Spleen (tissue), 7 donors: ENCODE data around the gene CATSPERD.
A peak's percentile ranks its signal among the peaks of the same experiment; 100 is the strongest.

Source experiments
- POLR2A ChIP-seq, 3 donors: fragments of 450-650 bp; IDR thresholded peaks; one replicate each; pipeline ENCODE4 v1.5.1; 2017; ENCODE audit warnings: antibody characterized with exemption in 3 of 3, mild to moderate bottlenecking in 1 of 3
- POLR2AphosphoS5 ChIP-seq, 3 donors: sonication (generic); formaldehyde crosslinking; IDR thresholded peaks; one replicate each; pipeline ENCODE4 v1.5.1; 2017; ENCODE audit warnings: antibody characterized with exemption in 3 of 3
- TF ChIP-seq, protein P1 (sequence below), 11 experiments: fragments of 200-600 bp in 7 of 11; fragments of 450-650 bp in 4 of 11; sonication (generic) in 4 of 11; IDR thresholded peaks in 8 of 11; conservative IDR thresholded peaks in 3 of 11; 1 replicate in 7 of 11; 2 replicates in 4 of 11; pipeline versions ENCODE4 v1.4.0 to v1.8.0; 2016 to 2021; ENCODE audit warnings: antibody characterized with exemption in 11 of 11, inconsistent platforms in 4 of 11, mild to moderate bottlenecking in 1 of 11
- donor health status: DM: no; HTN: no; CAD: no; lungs with moderate emphysema.
- donor health status: DM: no; HTN: no; CAD: no.
- donor health status: DM: no; HTN: no; CAD: no.

DNA sequence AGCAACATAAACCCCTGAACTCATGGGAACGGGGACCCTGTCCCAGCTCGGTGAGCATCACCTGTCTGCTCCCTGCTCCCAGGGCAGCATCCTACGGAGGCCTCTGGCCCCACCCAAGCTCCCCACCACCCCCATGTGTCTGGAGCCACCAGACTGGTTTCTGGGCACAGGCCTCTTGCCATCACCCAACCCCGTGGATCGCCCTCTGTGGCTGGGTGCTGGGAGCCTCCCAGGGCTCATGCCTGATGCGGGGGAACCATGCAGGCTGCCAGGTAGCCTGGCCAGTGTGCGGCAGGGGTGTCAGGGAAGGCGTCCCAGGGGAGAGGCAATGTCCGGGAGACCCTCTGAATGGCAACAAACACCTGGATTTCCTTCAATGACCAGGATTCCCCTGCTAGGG is 42.9 kb upstream of the CATSPERD start:
- TF ChIP-seq POLR2AphosphoS5 (IDR thresholded peaks at IDR 0.05) = peak in 1 of 3 donors; percentile 22
- TF ChIP-seq, protein P1, sequence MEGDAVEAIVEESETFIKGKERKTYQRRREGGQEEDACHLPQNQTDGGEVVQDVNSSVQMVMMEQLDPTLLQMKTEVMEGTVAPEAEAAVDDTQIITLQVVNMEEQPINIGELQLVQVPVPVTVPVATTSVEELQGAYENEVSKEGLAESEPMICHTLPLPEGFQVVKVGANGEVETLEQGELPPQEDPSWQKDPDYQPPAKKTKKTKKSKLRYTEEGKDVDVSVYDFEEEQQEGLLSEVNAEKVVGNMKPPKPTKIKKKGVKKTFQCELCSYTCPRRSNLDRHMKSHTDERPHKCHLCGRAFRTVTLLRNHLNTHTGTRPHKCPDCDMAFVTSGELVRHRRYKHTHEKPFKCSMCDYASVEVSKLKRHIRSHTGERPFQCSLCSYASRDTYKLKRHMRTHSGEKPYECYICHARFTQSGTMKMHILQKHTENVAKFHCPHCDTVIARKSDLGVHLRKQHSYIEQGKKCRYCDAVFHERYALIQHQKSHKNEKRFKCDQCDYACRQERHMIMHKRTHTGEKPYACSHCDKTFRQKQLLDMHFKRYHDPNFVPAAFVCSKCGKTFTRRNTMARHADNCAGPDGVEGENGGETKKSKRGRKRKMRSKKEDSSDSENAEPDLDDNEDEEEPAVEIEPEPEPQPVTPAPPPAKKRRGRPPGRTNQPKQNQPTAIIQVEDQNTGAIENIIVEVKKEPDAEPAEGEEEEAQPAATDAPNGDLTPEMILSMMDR (IDR thresholded peaks at IDR 0.05 in 8 of 11, conservative IDR thresholded peaks at IDR 0.05 in 3 of 11) = no peak
- TF ChIP-seq POLR2A (IDR thresholded peaks at IDR 0.05) = no peak
